Testis (tissue), 2 donors: ENCODE measurements around the gene BMPR1B.

Source experiments
- POLR2A ChIP-seq: fragments of 450-650 bp; IDR thresholded peaks from one replicate; pipeline ENCODE4 v1.6.1; 2017; ENCODE audit warnings: antibody characterized with exemption, mild to moderate bottlenecking, moderate library complexity
- TF ChIP-seq, protein P1 (sequence below), 3 experiments: fragments of 450-650 bp in 2 of 3; fragments of 200-600 bp in 1 of 3; sonication (generic) in 1 of 3; IDR thresholded peaks; one replicate each; pipeline ENCODE4 v1.5.1; 2016 to 2019; ENCODE audit warnings: antibody characterized with exemption in 3 of 3, mild to moderate bottlenecking in 2 of 3, moderate library complexity in 1 of 3

DNA sequence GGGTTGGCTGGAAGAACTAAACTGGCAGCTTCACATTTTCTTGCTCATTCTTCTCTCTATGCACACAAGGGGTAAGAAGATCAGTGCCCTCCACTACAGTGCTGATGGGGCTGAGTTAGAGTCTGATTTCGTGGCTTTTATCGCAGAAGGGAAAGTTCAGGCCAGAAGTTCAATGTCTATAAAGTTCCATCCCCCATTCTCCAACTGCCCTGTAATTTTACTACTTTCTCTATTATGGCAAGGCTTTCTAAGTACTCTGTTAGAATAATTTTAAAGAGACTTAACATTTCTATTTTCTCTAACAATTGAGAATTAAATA lies 293.9 kb downstream of the BMPR1B start:
- TF ChIP-seq, protein P1, sequence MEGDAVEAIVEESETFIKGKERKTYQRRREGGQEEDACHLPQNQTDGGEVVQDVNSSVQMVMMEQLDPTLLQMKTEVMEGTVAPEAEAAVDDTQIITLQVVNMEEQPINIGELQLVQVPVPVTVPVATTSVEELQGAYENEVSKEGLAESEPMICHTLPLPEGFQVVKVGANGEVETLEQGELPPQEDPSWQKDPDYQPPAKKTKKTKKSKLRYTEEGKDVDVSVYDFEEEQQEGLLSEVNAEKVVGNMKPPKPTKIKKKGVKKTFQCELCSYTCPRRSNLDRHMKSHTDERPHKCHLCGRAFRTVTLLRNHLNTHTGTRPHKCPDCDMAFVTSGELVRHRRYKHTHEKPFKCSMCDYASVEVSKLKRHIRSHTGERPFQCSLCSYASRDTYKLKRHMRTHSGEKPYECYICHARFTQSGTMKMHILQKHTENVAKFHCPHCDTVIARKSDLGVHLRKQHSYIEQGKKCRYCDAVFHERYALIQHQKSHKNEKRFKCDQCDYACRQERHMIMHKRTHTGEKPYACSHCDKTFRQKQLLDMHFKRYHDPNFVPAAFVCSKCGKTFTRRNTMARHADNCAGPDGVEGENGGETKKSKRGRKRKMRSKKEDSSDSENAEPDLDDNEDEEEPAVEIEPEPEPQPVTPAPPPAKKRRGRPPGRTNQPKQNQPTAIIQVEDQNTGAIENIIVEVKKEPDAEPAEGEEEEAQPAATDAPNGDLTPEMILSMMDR (IDR thresholded peaks at IDR 0.05) = no peak
- no peak for TF ChIP-seq POLR2A
